Measurements from ENCODE around the gene NDUFS7.

DNA sequence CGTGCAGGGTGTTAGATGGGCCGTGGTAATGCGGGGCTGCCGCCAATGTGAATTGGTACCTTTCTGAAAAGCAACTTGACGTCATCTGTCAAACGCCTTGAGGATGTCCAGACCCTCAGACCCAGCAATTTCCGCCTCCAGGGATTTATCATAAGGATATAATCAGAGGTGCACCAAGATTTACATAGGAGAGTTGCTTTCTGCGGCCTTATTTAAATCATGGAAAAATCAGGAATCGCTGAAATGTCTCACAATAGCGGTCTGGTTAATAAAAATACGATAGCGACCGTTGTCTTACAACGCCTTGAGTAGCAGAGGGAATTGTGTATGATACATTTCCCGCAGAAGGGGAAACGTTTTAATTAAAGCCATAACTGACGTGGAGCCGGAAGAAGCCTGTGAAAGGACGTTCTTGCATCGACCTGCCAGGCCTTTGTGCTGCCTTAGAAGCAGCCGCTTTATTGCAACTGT, 32.3 kb upstream of the NDUFS7 start:
- no peak for TF ChIP-seq POLR2A (IDR thresholded peaks at IDR 0.05)
- TF ChIP-seq, protein P1, sequence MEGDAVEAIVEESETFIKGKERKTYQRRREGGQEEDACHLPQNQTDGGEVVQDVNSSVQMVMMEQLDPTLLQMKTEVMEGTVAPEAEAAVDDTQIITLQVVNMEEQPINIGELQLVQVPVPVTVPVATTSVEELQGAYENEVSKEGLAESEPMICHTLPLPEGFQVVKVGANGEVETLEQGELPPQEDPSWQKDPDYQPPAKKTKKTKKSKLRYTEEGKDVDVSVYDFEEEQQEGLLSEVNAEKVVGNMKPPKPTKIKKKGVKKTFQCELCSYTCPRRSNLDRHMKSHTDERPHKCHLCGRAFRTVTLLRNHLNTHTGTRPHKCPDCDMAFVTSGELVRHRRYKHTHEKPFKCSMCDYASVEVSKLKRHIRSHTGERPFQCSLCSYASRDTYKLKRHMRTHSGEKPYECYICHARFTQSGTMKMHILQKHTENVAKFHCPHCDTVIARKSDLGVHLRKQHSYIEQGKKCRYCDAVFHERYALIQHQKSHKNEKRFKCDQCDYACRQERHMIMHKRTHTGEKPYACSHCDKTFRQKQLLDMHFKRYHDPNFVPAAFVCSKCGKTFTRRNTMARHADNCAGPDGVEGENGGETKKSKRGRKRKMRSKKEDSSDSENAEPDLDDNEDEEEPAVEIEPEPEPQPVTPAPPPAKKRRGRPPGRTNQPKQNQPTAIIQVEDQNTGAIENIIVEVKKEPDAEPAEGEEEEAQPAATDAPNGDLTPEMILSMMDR (IDR thresholded peaks at IDR 0.05), result no peak
- no peak for TF ChIP-seq EP300 (IDR thresholded peaks at IDR 0.05)
